Mucosa of descending colon (tissue), 3 donors: ENCODE data around the gene CGNL1. TPM values are rescaled to one million over a fixed set of nuclear protein-coding genes. Genes with fewer than 3 reads are reported as not detected.

ENCODE experiments used
- ATAC-seq: fragments of 200-7000 bp; cut with Tn5 transposase; one replicate; pipeline ENCODE4 v1.9.1; 2020; ENCODE audit warnings: mild to moderate bottlenecking, moderate library complexity
- DNase-seq, 3 donors: peaks; one replicate each; pipeline ENCODE4 v3.0.0-alpha.2; 2020
- H3K36me3 ChIP-seq: fragments of 200-600 bp; one replicate; pipeline ENCODE4 v1.8.0; 2021; ENCODE audit warnings: low read depth, mild to moderate bottlenecking
- H3K4me1 ChIP-seq: fragments of 200-600 bp; one replicate; pipeline ENCODE4 v1.8.0; 2021; ENCODE audit warnings: low read depth, mild to moderate bottlenecking
- H3K4me3 ChIP-seq: fragments of 200-600 bp; one replicate; pipeline ENCODE4 v1.8.0; 2021; ENCODE audit warnings: mild to moderate bottlenecking
- H3K9me3 ChIP-seq: fragments of 200-600 bp; one replicate; pipeline ENCODE4 v1.8.0; 2021; ENCODE audit warnings: mild to moderate bottlenecking
- intact Hi-C, 2 donors: fragments of 100-400 bp; cut with DNase I in 1 of 2; cut with micrococcal nuclease in 1 of 2; formaldehyde crosslinking; loops; one replicate each; pipeline versions ENCODE4 v1.11.0 to v1.11.1; 2022; cut with DNase I, micrococcal nuclease
- total RNA-seq, 3 donors: library from RNA; stranded (reverse); fragmentation: NEBNext Ultra II Directional in 2 of 3; extraction: Animal tissue kit (Norgen Biotek cat#: 25700) in 2 of 3; gene quantifications; one replicate each; pipeline versions ENCODE4 v1.2.1 to v1.2.4, GENCODE V29; 2021 to 2023
- TF ChIP-seq, protein P1 (sequence below): fragments of 200-600 bp; IDR thresholded peaks from one replicate; pipeline ENCODE4 v1.8.0; 2022; ENCODE audit warnings: antibody characterized with exemption, mild to moderate bottlenecking
- donor health status: DM: no; HTN: no; CAD: no; lungs with moderate emphysema.
- donor health status: DM: no; HTN: no; CAD: no.
- donor health status: DM: no; HTN: yes; CAD: no.

Gene CGNL1
- total RNA-seq, 3 donors from 2014 or later: 3.3 to 4.5 (median 3.9) TPM

DNA sequence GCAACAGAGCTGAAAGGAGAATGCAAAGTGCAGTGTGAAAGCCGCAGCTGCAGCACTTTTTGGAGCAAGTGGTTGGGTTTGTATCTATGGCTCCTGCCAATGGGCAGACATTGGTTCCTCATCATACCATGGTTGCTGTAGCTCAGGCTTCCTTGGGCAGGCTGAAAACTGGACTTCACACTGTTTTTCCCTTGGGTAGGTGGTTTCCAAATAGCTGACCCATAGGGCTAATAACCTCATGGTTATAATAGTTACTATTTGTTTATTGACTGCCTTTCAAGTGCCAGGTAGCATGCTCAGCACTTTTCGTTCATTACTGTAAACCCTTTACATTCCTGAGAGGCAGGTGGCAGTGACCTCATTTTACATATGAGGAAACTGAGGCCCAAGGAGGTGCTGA lies 4.5 kb downstream of the CGNL1 start:
- ATAC-seq (no peak), DNase-seq (no peak)
- H3K36me3 ChIP-seq: no peaks in the 10 kb centered on the region
- intact Hi-C loops: no loop called here
- no peak overlapping the region for H3K4me3 ChIP-seq
- H3K9me3 ChIP-seq: no peaks in the 10 kb centered on the region
- TF ChIP-seq, protein P1, sequence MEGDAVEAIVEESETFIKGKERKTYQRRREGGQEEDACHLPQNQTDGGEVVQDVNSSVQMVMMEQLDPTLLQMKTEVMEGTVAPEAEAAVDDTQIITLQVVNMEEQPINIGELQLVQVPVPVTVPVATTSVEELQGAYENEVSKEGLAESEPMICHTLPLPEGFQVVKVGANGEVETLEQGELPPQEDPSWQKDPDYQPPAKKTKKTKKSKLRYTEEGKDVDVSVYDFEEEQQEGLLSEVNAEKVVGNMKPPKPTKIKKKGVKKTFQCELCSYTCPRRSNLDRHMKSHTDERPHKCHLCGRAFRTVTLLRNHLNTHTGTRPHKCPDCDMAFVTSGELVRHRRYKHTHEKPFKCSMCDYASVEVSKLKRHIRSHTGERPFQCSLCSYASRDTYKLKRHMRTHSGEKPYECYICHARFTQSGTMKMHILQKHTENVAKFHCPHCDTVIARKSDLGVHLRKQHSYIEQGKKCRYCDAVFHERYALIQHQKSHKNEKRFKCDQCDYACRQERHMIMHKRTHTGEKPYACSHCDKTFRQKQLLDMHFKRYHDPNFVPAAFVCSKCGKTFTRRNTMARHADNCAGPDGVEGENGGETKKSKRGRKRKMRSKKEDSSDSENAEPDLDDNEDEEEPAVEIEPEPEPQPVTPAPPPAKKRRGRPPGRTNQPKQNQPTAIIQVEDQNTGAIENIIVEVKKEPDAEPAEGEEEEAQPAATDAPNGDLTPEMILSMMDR: no peak
- H3K4me1 ChIP-seq: peaks cover 8% of the 10 kb centered on the region

DNA sequence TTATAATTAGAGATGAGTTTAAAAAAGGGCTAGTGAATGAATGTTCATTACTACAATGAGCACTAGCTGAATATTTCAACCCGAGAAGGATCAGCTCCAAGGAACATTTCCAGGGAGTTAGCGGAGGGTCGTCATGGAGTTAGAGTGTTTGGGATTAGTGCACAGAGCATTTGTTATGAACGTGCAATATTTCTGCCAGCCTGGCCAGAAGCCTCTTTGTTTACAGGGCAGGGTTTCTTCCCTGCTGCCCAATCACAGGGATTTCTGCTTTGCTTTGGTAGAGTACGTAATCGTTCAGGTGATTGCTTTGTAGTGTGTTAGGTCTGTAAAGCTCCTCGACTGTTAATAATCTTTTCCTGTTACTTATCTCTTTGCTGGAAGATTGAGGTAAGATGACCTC lies 5.9 kb downstream of the CGNL1 start:
- no peaks in the 10 kb centered on the region for H3K9me3 ChIP-seq
- TF ChIP-seq, protein P1: no peak
- H3K4me3 ChIP-seq: no peak overlapping the region
- H3K36me3 ChIP-seq: no peaks in the 10 kb centered on the region
- intact Hi-C loops: no loop called here
- DNase-seq: peak in 1 of 3 donors; percentile 31
- H3K4me1 ChIP-seq: peaks cover 3% of the 10 kb centered on the region
- peak; percentile 87 for ATAC-seq

GRCh38 chr15:57382969-57383368 lies 6.7 kb downstream of the CGNL1 start:
- H3K9me3 ChIP-seq: no peaks in the 10 kb centered on the region
- no peaks in the 10 kb centered on the region for H3K36me3 ChIP-seq
- no peaks in the 10 kb centered on the region for H3K4me1 ChIP-seq
- intact Hi-C loops: no loop called here
- no peak for ATAC-seq
- no peak overlapping the region for H3K4me3 ChIP-seq
- DNase-seq: no peak
- TF ChIP-seq, protein P1: no peak

- Histone ChIP-seq H3K4me3 (no peak overlapping the region), H3K36me3 (no peaks in the 10 kb centered on the region), H3K4me1 (no peaks in the 10 kb centered on the region), H3K9me3 (no peaks in the 10 kb centered on the region)
- no peak for ATAC-seq
- no peak for DNase-seq
- TF ChIP-seq, protein P1: no peak
- intact Hi-C loops: no loop called here
These were observed 7.7 kb downstream of the CGNL1 start for GRCh38 chr15:57384024-57384423.

GRCh38 chr15:57384816-57385215 lies 8.5 kb downstream of the CGNL1 start:
- Histone ChIP-seq H3K4me3 (no peak overlapping the region), H3K36me3 (no peaks in the 10 kb centered on the region), H3K9me3 (no peaks in the 10 kb centered on the region), H3K4me1 (no peaks in the 10 kb centered on the region)
- no peak for ATAC-seq
- intact Hi-C loops: no loop called here
- DNase-seq: no peak
- TF ChIP-seq, protein P1: no peak

DNA sequence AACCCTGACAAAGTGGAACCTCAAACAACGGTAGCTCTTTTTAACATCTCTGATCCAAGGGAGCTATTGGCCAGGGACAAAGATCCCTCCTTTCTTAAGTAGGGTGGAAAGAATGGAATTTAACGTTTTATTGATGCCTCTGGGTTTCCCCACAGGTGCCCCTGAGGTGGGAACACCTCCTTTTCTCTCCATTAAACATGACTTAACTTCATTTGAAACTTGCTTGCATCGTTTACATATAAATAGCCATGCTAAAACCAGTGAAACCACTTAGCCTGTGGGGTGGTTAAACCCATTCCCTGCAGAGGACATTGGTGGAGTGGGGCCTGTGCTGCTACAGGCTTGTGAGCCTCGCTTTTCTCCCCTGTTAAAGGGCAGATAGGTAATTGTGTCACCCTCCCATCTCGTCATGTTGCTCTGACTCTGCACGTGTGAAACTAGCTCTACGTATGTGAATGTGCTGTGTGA lies 9.7 kb downstream of the CGNL1 start:
- Histone ChIP-seq H3K4me1 (no peaks in the 10 kb centered on the region), H3K4me3 (no peak overlapping the region), H3K36me3 (no peaks in the 10 kb centered on the region), H3K9me3 (no peaks in the 10 kb centered on the region)
- TF ChIP-seq, protein P1: no peak
- ATAC-seq (no peak), DNase-seq (no peak)
- intact Hi-C loops: no loop called here
